AML-193 (cell line): ENCODE data around the gene KRTAP10-4.

Experiments
- DNase-seq, 2 experiments: peaks; one replicate each; lab custom pipeline; 2025; lab: John Stamatoyannopoulos, UW

KRTAP10-4 gene

GRCh38 chr21:44617071-44617501, 43.6 kb downstream of the KRTAP10-4 start:
- DNase-seq = no peak

GRCh38 chr21:44618504-44618903, 45.0 kb downstream of the KRTAP10-4 start:
- DNase-seq = no peak

GRCh38 chr21:44618909-44619308, 45.4 kb downstream of the KRTAP10-4 start:
- no peak for DNase-seq

- DNase-seq = no peak
These were observed 46.4 kb downstream of the KRTAP10-4 start for GRCh38 chr21:44619886-44620285.

GRCh38 chr21:44623575-44623974, 50.0 kb downstream of the KRTAP10-4 start:
- DNase-seq = no peak
